Fibroblast of the aortic adventitia (primary cell): Measurements from ENCODE around the gene FMNL3. TPM values are rescaled to one million over a fixed set of nuclear protein-coding genes. Genes with fewer than 3 reads are reported as not detected.
"Not testable (repeated sequence)": the region's sequence is repeated elsewhere in the genome, so short reads cannot be mapped to it uniquely, and the experiment has no call there.

ENCODE experiments used
- DNase-seq: peaks from one replicate; pipeline ENCODE4 v3.0.0-alpha.2; 2010; ENCODE audit warnings: low read depth
- H3K4me3 ChIP-seq: 2 replicates; pipeline ENCODE4 v1.5.1; 2011; ENCODE audit warnings: low read depth, mild to moderate bottlenecking, control low read depth, low read length, moderate library complexity
- CTCF ChIP-seq: IDR thresholded peaks from 2 replicates; pipeline ENCODE4 v1.5.1; 2011; ENCODE audit warnings: mild to moderate bottlenecking, low read length, control low read depth, inconsistent platforms; ENCODE audit not compliant: insufficient read depth
- total RNA-seq: library from RNA; depleted of rRNA; stranded (reverse); fragments of >200 nt; gene quantifications from 2 replicates; pipeline ENCODE4 v1.2.3, GENCODE V29; 2012; ENCODE audit warnings: low replicate concordance

FMNL3 gene
- total RNA-seq, 1 donor, result 20.8 TPM

GRCh38 chr12:49619286-49619685 is 87.9 kb downstream of the FMNL3 start:
- H3K4me3 ChIP-seq, result no peak overlapping the region
- peak; percentile 35 for DNase-seq
- no peak for TF ChIP-seq CTCF

GRCh38 chr12:49618576-49618975 is 88.6 kb downstream of the FMNL3 start:
- H3K4me3 ChIP-seq, result no peak overlapping the region
- no peak for DNase-seq
- TF ChIP-seq CTCF, result no peak

GRCh38 chr12:49616533-49617219 is 90.5 kb downstream of the FMNL3 start:
- TF ChIP-seq CTCF, result no peak
- DNase-seq, result peak; percentile 26
- H3K4me3 ChIP-seq, result no peak overlapping the region

- peak; percentile 42 for DNase-seq
- no peak for TF ChIP-seq CTCF
- H3K4me3 ChIP-seq, result no peak overlapping the region
Observed at GRCh38 chr12:49615725-49616124, 91.5 kb downstream of the FMNL3 start.

DNA sequence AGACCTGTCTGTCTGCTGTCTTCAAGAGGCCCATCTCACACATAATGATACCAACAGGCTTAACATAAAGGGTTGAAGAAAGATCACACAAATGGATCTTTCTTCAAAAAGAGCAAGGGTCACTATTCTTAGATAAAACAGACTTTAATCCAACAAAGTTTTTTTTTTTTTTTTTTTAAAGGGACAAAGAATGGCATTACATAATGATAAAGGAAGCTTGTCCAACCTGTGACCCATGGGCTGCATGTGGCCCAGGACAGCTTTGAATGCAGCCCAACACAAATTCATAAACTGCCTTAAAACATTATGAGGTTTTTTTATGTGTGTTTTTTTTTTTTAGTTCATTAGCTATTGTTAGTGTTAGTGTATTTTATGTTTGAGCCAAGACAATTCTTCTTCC is 95.0 kb downstream of the FMNL3 start:
- TF ChIP-seq CTCF, result no peak
- no peak overlapping the region for H3K4me3 ChIP-seq
- DNase-seq, result no peak

DNA sequence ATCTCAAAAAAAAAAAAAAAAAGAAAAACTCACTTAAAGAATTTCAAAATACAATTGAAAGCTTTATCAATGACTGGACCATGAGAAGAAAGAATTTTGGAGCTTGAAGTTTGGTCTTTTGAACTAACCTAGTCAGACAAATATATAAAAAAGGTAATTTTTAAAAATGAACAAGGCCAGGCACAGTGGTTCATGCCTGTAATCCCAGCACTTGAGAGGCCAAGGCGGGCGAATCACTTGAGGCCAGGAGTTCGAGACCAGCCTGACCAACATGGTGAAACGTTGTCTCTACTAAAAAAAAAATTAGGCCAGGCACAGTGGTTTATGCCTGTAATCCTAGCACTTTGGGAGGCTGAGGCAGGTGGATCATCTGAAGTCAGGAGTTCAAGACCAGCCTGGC is 96.4 kb downstream of the FMNL3 start:
- not testable (repeated sequence) for DNase-seq

GRCh38 chr12:49609875-49610154 is 97.4 kb downstream of the FMNL3 start:
- peak; percentile 6 for TF ChIP-seq CTCF
- H3K4me3 ChIP-seq, result no peak overlapping the region
- DNase-seq, result no peak

More for the DNA sequence above, 96.4 kb downstream of the FMNL3 start:
- not testable (repeated sequence) for H3K4me3 ChIP-seq
